ENCODE results near the gene CDH5.

DNA sequence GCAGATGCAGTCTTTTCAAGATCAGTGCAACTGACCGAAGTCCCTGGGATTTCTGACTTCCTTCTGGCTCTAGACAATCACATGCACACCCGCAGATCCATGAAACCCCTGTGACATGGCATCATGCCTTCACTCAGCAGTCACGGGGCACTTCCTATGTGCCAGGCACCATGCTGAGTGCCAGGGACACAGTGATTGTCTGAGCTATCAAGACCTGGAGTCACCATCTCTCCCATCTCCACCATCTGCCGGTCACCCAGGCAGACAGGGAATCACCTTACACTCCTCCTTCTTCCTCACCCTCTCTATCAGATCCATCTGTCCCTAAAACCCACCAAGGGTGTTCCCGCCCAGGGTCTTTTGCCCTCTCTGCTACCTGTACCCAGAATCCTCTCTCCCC lies 65.9 kb downstream of the CDH5 start:
- no peak for TF ChIP-seq POLR2AphosphoS5 (IDR thresholded peaks at IDR 0.05)
- TF ChIP-seq, protein P1, sequence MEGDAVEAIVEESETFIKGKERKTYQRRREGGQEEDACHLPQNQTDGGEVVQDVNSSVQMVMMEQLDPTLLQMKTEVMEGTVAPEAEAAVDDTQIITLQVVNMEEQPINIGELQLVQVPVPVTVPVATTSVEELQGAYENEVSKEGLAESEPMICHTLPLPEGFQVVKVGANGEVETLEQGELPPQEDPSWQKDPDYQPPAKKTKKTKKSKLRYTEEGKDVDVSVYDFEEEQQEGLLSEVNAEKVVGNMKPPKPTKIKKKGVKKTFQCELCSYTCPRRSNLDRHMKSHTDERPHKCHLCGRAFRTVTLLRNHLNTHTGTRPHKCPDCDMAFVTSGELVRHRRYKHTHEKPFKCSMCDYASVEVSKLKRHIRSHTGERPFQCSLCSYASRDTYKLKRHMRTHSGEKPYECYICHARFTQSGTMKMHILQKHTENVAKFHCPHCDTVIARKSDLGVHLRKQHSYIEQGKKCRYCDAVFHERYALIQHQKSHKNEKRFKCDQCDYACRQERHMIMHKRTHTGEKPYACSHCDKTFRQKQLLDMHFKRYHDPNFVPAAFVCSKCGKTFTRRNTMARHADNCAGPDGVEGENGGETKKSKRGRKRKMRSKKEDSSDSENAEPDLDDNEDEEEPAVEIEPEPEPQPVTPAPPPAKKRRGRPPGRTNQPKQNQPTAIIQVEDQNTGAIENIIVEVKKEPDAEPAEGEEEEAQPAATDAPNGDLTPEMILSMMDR (IDR thresholded peaks at IDR 0.05 in 8 of 11, conservative IDR thresholded peaks at IDR 0.05 in 3 of 11), result no peak
- no peak for TF ChIP-seq POLR2A (IDR thresholded peaks at IDR 0.05)
